Liver (tissue), 9 donors: ENCODE measurements around the gene PRPF31. TPM values are rescaled to one million over a fixed set of nuclear protein-coding genes. Genes with fewer than 3 reads are reported as not detected.

Experiments
- DNase-seq: peaks from one replicate; pipeline ENCODE4 v3.0.0-alpha.2; 2017; ENCODE audit warnings: low spot score
- H3K27ac ChIP-seq, 2 donors: one replicate each; pipeline ENCODE4 v1.7.0; 2013; ENCODE audit warnings: inconsistent platforms in 2 of 2, low read length in 2 of 2, control low read depth in 1 of 2, low read depth in 1 of 2, mild to moderate bottlenecking in 1 of 2
- H3K27me3 ChIP-seq, 4 donors: one replicate each; pipeline versions ENCODE4 v1.6.1 to v1.7.0; 2013; ENCODE audit warnings: low read length in 3 of 4, inconsistent platforms in 1 of 4, mild to moderate bottlenecking in 1 of 4, moderate library complexity in 1 of 4; ENCODE audit not compliant: control insufficient read depth in 4 of 4, insufficient read depth in 4 of 4
- H3K36me3 ChIP-seq, 4 donors: one replicate each; pipeline versions ENCODE4 v1.6.1 to v1.7.0; 2013; ENCODE audit warnings: low read length in 3 of 4, mild to moderate bottlenecking in 3 of 4, low read depth in 1 of 4, moderate library complexity in 1 of 4; ENCODE audit not compliant: control insufficient read depth in 4 of 4, insufficient read depth in 3 of 4
- H3K4me1 ChIP-seq, 4 donors: one replicate each; pipeline versions ENCODE4 v1.6.1 to v1.7.0; 2013; ENCODE audit warnings: low read length in 3 of 4, mild to moderate bottlenecking in 3 of 4, moderate library complexity in 1 of 4; ENCODE audit not compliant: control insufficient read depth in 4 of 4, insufficient read depth in 4 of 4
- H3K4me3 ChIP-seq, 3 donors: one replicate each; pipeline versions ENCODE4 v1.6.1 to v1.7.0; 2013; ENCODE audit warnings: low read length in 3 of 3, control low read depth in 1 of 3, low read depth in 1 of 3, mild to moderate bottlenecking in 1 of 3
- H3K9ac ChIP-seq, 2 donors: one replicate each; pipeline ENCODE4 v1.7.0; 2013; ENCODE audit warnings: low read length in 2 of 2, mild to moderate bottlenecking in 2 of 2, moderate library complexity in 2 of 2, control low read depth in 1 of 2, low read depth in 1 of 2
- H3K9me3 ChIP-seq, 4 donors: one replicate each; pipeline versions ENCODE4 v1.6.1 to v1.7.0; 2013; ENCODE audit warnings: low read length in 3 of 4; ENCODE audit not compliant: control insufficient read depth in 4 of 4
- ATF3 ChIP-seq: IDR thresholded peaks from 2 replicates; pipeline ENCODE4 v1.6.1; 2016; ENCODE audit warnings: antibody characterized with exemption
- CTCF ChIP-seq: fragments of 150-350 bp; IDR thresholded peaks from 2 replicates; pipeline ENCODE4 v1.5.1; 2017; ENCODE audit warnings: improper control_type of control experiment, low read depth, low read length; ENCODE audit not compliant: missing input control
- EGR1 ChIP-seq, 2 donors: IDR thresholded peaks; 2 replicates each; pipeline ENCODE4 v1.6.1; 2016 to 2018; ENCODE audit warnings: antibody characterized with exemption in 2 of 2, low read depth in 2 of 2
- FOXA1 ChIP-seq: IDR thresholded peaks from 2 replicates; pipeline ENCODE4 v1.6.1; 2016; ENCODE audit warnings: antibody characterized with exemption
- FOXA2 ChIP-seq: IDR thresholded peaks from 2 replicates; pipeline ENCODE4 v1.6.1; 2016; ENCODE audit warnings: antibody characterized with exemption
- GABPA ChIP-seq, 2 donors: IDR thresholded peaks in 1 of 2; conservative IDR thresholded peaks in 1 of 2; 2 replicates each; pipeline ENCODE4 v1.6.1; 2016; ENCODE audit warnings: antibody characterized with exemption in 2 of 2, mild to moderate bottlenecking in 1 of 2, moderate library complexity in 1 of 2
- HNF4A ChIP-seq, 2 donors: conservative IDR thresholded peaks; 2 replicates each; pipeline ENCODE4 v1.6.1; 2016; ENCODE audit warnings: antibody characterized with exemption in 2 of 2, mild to moderate bottlenecking in 2 of 2
- HNF4G ChIP-seq: IDR thresholded peaks from 2 replicates; pipeline ENCODE4 v1.6.1; 2016; ENCODE audit warnings: antibody characterized with exemption
- JUND ChIP-seq, 2 donors: IDR thresholded peaks; 2 replicates each; pipeline ENCODE4 v1.6.1; 2016; ENCODE audit warnings: antibody characterized with exemption in 2 of 2
- NR2F2 ChIP-seq: IDR thresholded peaks from 2 replicates; pipeline ENCODE4 v1.6.1; 2016; ENCODE audit warnings: antibody characterized with exemption
- RAD21 ChIP-seq, 2 donors: IDR thresholded peaks; 2 replicates each; pipeline ENCODE4 v1.6.1; 2016; ENCODE audit warnings: antibody characterized with exemption in 2 of 2, mild to moderate bottlenecking in 2 of 2
- REST ChIP-seq: IDR thresholded peaks from 2 replicates; pipeline ENCODE4 v1.6.1; 2016; ENCODE audit warnings: antibody characterized with exemption, mild to moderate bottlenecking
- RXRA ChIP-seq, 2 donors: IDR thresholded peaks; 2 replicates each; pipeline ENCODE4 v1.6.1; 2017 to 2018; ENCODE audit warnings: antibody characterized with exemption in 2 of 2, mild to moderate bottlenecking in 1 of 2
- SP1 ChIP-seq: IDR thresholded peaks from 2 replicates; pipeline ENCODE4 v1.6.1; 2018; ENCODE audit warnings: antibody characterized with exemption, mild to moderate bottlenecking
- TAF1 ChIP-seq: conservative IDR thresholded peaks from 2 replicates; pipeline ENCODE4 v1.6.1; 2016; ENCODE audit warnings: antibody characterized with exemption, mild to moderate bottlenecking
- YY1 ChIP-seq: IDR thresholded peaks from 2 replicates; pipeline ENCODE4 v1.6.1; 2016; ENCODE audit warnings: antibody characterized with exemption, mild to moderate bottlenecking
- WGBS: extraction: QIAGEN DNeasy Blood & Tissue Kit; methylation state at CpG from one replicate; pipeline ENCODE4 v1.1.7; 2013; 5-methylcytosine and 5-hydroxymethylcytosine counted together
- polyA plus RNA-seq, 2 donors: library from polyadenylated mRNA; stranded (reverse) in 1 of 2; unstranded in 1 of 2; fragments of 200-250 nt in 1 of 2; fragments of >200 nt in 1 of 2; fragmentation: Nextera tagmentation in 1 of 2; extraction: Ambion mirVana in 1 of 2; gene quantifications; one replicate each; pipeline versions ENCODE4 v1.2.1 to v1.2.3, GENCODE V29; 2013 to 2015
- total RNA-seq, 2 donors: library from RNA; depleted of rRNA; stranded (reverse); fragments of >200 nt; gene quantifications; one replicate each; pipeline ENCODE4 v1.2.3, GENCODE V29; 2014
- TF ChIP-seq, protein P1 (sequence below): IDR thresholded peaks from 2 replicates; pipeline ENCODE4 v1.6.1; 2016; ENCODE audit warnings: antibody characterized with exemption
- TF ChIP-seq, protein P2 (sequence below): IDR thresholded peaks from 2 replicates; pipeline ENCODE4 v1.6.1; 2016; ENCODE audit warnings: antibody characterized with exemption
- donor health status: healthy.
- donor health status: healthy.
- donor health status: healthy.
- donor health status: healthy.
- donor health status: healthy.

PRPF31 gene
- total and polyA plus RNA-seq, 4 donors: 23.8 to 33.0 (median 28.7) TPM

- Histone ChIP-seq H3K27me3 (no peaks in the 10 kb centered on the region), H3K4me3 (no peak overlapping the region), H3K27ac (no peak overlapping the region), H3K9me3 (no peaks in the 10 kb centered on the region), H3K36me3 (peaks cover 0 to 16% (median 6%) of the 10 kb centered on the region in 4 donors), H3K4me1 (no peaks in the 10 kb centered on the region), H3K9ac (no peak overlapping the region)
- 93% methylated on average over 10 of the region's 10 CpGs for WGBS
- no peak for DNase-seq
- TF ChIP-seq RXRA (IDR thresholded peaks at IDR 0.05): no peak
- no peak for TF ChIP-seq REST
- no peak for TF ChIP-seq EGR1 (IDR thresholded peaks at IDR 0.05; ENCODE audit: low read depth in 2 of 2)
- TF ChIP-seq FOXA2: no peak
- TF ChIP-seq YY1: no peak
- no peak for TF ChIP-seq TAF1
- TF ChIP-seq FOXA1: no peak
- no peak for TF ChIP-seq HNF4G
- no peak for TF ChIP-seq CTCF
- no peak for TF ChIP-seq GABPA (IDR thresholded peaks at IDR 0.05 in 1 of 2, conservative IDR thresholded peaks at IDR 0.05 in 1 of 2)
- TF ChIP-seq ATF3: no peak
- no peak for TF ChIP-seq HNF4A (conservative IDR thresholded peaks at IDR 0.05)
- TF ChIP-seq, protein P1, sequence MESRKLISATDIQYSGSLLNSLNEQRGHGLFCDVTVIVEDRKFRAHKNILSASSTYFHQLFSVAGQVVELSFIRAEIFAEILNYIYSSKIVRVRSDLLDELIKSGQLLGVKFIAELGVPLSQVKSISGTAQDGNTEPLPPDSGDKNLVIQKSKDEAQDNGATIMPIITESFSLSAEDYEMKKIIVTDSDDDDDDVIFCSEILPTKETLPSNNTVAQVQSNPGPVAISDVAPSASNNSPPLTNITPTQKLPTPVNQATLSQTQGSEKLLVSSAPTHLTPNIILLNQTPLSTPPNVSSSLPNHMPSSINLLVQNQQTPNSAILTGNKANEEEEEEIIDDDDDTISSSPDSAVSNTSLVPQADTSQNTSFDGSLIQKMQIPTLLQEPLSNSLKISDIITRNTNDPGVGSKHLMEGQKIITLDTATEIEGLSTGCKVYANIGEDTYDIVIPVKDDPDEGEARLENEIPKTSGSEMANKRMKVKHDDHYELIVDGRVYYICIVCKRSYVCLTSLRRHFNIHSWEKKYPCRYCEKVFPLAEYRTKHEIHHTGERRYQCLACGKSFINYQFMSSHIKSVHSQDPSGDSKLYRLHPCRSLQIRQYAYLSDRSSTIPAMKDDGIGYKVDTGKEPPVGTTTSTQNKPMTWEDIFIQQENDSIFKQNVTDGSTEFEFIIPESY: no peak
- TF ChIP-seq, protein P2, sequence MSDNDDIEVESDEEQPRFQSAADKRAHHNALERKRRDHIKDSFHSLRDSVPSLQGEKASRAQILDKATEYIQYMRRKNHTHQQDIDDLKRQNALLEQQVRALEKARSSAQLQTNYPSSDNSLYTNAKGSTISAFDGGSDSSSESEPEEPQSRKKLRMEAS: no peak
- TF ChIP-seq NR2F2: no peak
- TF ChIP-seq SP1: no peak
- no peak for TF ChIP-seq RAD21 (IDR thresholded peaks at IDR 0.05)
- TF ChIP-seq JUND (IDR thresholded peaks at IDR 0.05): no peak
Observed at GRCh38 chr19:54179262-54179852, 63.8 kb downstream of the PRPF31 start.
